ENCODE results near the gene ERAS.

ERAS gene

GRCh38 chrX:48800574-48801279, 25.6 kb upstream of the ERAS start:
- Histone ChIP-seq H3K36me3 (peaks cover 3% of the 10 kb centered on the region), H3K4me3 (ENCODE audit: low read depth, low read length) (peak overlapping the region; percentile 61), H3K9me3 (ENCODE audit: severe bottlenecking) (no peaks in the 10 kb centered on the region), H3K27ac (peak overlapping the region; percentile 99), H3K27me3 (ENCODE audit: insufficient read depth, low read depth, severe bottlenecking) (no peaks in the 10 kb centered on the region)
- DNase-seq, result peak; percentile 57
- TF ChIP-seq CTCF (IDR thresholded peaks at IDR 0.05; ENCODE audit: low read depth, low read length), result no peak

DNA sequence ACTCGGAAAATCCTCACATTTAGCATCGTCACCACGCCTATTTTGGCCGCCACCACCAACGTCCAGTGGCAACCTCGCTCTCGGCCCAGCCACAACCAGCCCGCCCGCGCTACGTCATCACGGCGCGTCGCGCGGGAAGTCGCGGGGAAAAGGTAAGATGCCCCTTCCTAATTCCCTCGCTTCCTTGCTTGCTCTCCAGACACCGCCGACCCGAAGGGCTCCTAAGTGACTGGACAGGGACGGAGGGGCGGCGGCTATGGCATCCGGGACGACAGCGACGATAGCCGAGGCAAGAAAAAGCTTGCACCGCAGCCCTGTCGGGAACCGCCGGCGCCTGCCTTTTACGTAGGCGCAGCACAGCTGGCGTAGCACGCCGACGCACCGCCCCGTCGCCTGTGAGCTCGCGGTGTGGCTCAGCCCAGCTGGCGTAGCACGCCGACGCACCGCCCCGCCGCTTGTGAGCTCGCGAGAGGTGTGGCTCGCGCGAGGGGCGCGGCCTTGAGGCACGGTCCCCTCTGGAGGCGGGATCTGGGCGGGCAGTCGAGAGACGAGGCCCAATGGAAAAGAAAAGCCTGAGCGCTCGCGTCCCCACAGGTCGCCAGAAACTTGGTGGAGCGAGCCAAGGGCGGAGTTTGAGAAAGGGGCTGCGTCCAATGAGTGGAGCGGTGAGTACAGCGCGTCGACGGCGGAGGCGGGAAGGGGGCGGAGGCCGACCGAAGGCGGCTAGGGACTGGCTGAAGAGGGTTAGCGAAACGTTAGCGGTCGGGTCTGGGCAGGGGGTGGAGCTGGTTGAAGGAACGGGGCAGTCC, 24.8 kb upstream of the ERAS start, which contains the start of gene HDAC6:
Gene HDAC6, plus strand, starts transcription at position 788 of the 809 bp plus-strand sequence. CDS start 626 bp downstream, outside the sequence.
- H3K4me3 ChIP-seq (ENCODE audit: low read depth, low read length), result peak within 1 kb of the TSS; percentile 61
- peaks cover 3% of the 10 kb centered on the region for H3K36me3 ChIP-seq
- H3K27ac ChIP-seq, result peak within 1 kb of the TSS; percentile 99
- no peaks in the 10 kb centered on the region for H3K27me3 ChIP-seq (ENCODE audit: insufficient read depth, low read depth, severe bottlenecking)
- peak; percentile 96 for DNase-seq
- no peaks in the 10 kb centered on the region for H3K9me3 ChIP-seq (ENCODE audit: severe bottlenecking)
- TF ChIP-seq CTCF (IDR thresholded peaks at IDR 0.05; ENCODE audit: low read depth, low read length), result no peak

DNA sequence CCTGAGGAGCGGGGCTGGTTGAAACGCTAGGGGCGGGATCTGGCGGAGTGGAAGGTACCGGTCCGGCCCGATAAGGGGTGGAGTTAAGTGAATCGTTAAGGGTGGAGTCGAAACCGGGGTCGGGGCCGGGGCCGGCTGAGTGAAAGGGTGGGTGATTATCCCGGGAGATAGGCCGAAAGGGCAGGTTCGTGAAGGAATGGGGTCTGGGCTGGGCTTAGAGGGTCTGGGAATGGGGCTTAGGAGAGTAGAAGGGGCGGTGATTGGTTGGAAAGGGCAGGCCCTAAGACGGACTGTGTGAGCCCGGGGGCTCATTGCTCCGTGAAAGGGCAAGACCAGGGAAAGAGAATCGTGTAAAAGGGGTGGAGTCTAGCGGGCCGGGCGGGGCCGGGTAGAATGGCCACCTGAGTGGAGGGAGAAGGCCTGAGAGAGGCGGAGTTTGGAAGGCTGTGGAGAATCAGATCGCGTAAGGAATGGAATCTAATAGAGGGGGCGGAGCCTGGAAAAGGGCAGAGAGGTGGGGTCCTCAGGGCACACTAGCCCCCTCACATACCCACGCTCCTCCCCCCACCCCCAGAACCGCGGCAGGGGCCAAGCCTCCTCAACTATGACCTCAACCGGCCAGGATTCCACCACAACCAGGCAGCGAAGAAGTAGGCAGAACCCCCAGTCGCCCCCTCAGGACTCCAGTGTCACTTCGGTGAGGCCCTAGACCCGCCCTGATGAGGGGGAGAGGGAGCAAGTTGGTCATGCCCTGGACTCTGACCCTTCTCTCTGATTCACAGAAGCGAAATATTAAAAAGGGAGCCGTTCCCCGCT, 24.0 kb upstream of the ERAS start:
- H3K9me3 ChIP-seq (ENCODE audit: severe bottlenecking), result no peaks in the 10 kb centered on the region
- DNase-seq, result peak; percentile 87
- TF ChIP-seq CTCF (IDR thresholded peaks at IDR 0.05; ENCODE audit: low read depth, low read length), result no peak
- no peaks in the 10 kb centered on the region for H3K27me3 ChIP-seq (ENCODE audit: insufficient read depth, low read depth, severe bottlenecking)
- H3K4me3 ChIP-seq (ENCODE audit: low read depth, low read length), result peak overlapping the region; percentile 61
- peaks cover 3% of the 10 kb centered on the region for H3K36me3 ChIP-seq
- peak overlapping the region; percentile 90 for H3K27ac ChIP-seq

- Histone ChIP-seq H3K36me3 (peaks cover 3% of the 10 kb centered on the region), H3K27ac (peak overlapping the region; percentile 90), H3K4me3 (ENCODE audit: low read depth, low read length) (peak overlapping the region; percentile 61), H3K9me3 (ENCODE audit: severe bottlenecking) (no peaks in the 10 kb centered on the region), H3K27me3 (ENCODE audit: insufficient read depth, low read depth, severe bottlenecking) (no peaks in the 10 kb centered on the region)
- TF ChIP-seq CTCF (IDR thresholded peaks at IDR 0.05; ENCODE audit: low read depth, low read length), result no peak
- no peak for DNase-seq
Measured at GRCh38 chrX:48802905-48803200, 23.5 kb upstream of the ERAS start.

DNA sequence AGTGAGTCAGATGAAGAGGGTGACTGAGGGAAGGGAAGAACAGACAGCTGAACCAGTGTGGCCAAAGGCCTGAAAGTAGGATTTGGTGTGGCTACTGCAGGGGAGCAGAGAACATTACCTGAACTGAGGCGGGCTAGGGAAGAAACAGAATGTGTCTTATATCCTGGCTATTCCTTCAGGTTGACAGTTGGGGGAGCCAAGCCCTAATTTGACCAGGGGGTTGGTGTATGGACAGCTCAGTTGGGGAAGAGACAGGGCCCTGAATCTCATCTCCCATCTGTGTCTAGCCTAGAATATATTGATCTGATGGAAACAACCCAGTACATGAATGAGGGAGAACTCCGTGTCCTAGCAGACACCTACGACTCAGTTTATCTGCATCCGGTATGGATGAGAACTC, 20.2 kb upstream of the ERAS start:
- H3K27me3 ChIP-seq (ENCODE audit: insufficient read depth, low read depth, severe bottlenecking), result no peaks in the 10 kb centered on the region
- H3K36me3 ChIP-seq, result peaks cover 3% of the 10 kb centered on the region
- no peak overlapping the region for H3K4me3 ChIP-seq (ENCODE audit: low read depth, low read length)
- DNase-seq, result no peak
- H3K9me3 ChIP-seq (ENCODE audit: severe bottlenecking), result no peaks in the 10 kb centered on the region
- H3K27ac ChIP-seq, result no peak overlapping the region
- TF ChIP-seq CTCF (IDR thresholded peaks at IDR 0.05; ENCODE audit: low read depth, low read length), result no peak

Measured in WERI-Rb-1 (cell line).